Anterior cingulate cortex (tissue), 58 donors: ENCODE data around the gene GALNT7.
A peak's percentile ranks its signal among the peaks of the same experiment; 100 is the strongest.
"Not testable (repeated sequence)": the region's sequence is repeated elsewhere in the genome, so short reads cannot be mapped to it uniquely, and the experiment has no call there.

Experiments
- DNase-seq, 58 donors: peaks; one replicate each; lab custom pipeline; 2025; lab: John Stamatoyannopoulos, UW

Gene GALNT7

GRCh38 chr4:173168396-173169177 lies at the start of gene GALNT7:
TSS of gene GALNT7 (plus strand) at chr4:173168811. CDS start at chr4:173168836, 25 bp downstream.
- DNase-seq, result peak in 56 of 58 donors; percentile 15 to 75 (median 50)

DNA sequence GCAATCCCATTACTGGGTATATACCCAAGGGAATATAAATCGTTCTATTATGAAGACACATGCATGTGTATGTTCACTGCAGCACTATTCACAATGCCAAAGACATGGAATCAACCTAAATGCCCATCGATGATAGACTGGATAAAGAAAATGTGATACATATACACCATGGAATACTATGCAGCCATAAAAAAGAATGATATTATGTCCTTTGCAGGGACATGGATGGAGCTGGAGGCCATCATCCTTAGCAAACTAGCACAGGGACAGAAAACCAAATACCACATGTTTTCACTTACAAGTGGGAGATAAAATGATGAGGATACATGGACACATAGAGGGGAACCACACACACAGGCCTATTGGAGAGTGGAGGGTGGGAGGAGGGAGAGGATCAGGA lies 49.8 kb upstream of the GALNT7 start:
- DNase-seq, result not testable (repeated sequence)

DNA sequence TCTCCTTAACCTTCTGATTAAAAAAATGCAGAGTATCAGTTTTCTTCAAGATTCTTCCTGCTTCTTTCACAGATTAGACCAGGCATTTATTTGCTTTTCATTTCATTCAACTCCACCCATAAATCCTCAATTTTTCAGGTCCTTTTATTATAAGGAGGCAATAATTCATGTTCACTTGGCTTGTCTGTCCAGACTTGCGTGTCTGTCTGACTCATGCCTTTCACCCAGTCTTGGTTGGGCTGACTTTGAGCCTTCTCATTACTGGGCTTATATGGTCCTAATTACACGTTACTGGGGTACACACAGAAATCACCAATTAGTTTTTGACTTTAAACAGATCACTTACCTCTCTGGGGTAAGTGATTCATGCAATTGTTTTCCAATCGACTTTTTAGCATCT lies 48.8 kb upstream of the GALNT7 start:
- no peak for DNase-seq

DNA sequence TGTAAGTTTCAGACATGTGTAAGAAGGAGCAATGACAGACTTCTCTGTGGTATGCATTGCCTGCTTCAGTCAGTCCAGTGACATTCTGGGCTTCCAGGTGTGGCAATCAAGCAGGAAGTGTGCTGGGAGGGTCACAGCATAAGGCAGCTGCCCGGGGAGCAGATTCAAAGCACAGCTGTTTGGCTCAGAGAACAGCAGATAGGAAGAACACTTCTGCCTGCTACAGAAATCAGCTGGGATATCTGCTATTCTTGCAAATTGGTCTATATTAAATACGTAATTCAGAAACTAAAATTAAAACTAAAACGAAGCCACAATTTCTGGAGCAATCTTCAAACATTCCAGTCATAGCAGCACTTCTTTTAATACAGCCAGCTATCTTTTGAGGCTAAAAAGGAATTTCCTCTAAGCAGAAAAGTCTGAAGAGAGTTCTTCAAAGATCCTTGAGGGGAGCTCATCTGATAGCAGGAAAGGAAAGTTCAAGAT lies 47.5 kb upstream of the GALNT7 start:
- DNase-seq, result peak in 11 of 58 donors; percentile 1 to 26 (median 9)

- no peak for DNase-seq
These were observed 44.3 kb upstream of the GALNT7 start for GRCh38 chr4:173124209-173124865.

DNA sequence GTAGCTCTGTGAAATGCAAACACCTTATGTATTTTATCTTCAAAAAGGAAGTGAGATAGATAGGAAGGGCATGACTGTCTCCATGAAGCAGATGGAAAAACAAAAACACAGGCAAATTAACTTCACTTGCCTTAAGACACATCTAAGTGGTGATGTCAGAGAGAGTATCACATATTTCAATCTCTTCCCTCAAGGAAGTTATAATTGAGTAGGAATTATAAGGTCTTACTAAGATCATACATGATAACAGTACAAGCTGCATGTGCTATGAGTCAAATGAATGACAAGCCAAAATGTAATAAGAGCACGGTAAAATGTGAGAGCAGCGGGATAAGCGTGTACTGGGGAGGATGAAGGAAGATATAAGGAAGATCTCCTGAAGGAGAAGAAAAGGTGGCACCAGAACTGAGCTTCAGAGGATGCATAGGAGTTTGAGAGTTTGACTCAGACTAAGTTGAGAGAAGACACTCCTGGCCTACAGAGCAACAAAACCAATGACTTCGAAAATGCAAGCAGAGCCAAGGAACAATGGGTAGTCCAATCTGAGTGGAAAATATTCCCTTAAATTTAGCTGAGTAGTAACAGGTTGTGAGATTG lies 43.3 kb upstream of the GALNT7 start:
- DNase-seq, result no peak

GRCh38 chr4:173128199-173128890 lies 40.3 kb upstream of the GALNT7 start:
- no peak for DNase-seq

- no peak for DNase-seq
These were observed 37.9 kb upstream of the GALNT7 start for GRCh38 chr4:173130687-173131086.

DNA sequence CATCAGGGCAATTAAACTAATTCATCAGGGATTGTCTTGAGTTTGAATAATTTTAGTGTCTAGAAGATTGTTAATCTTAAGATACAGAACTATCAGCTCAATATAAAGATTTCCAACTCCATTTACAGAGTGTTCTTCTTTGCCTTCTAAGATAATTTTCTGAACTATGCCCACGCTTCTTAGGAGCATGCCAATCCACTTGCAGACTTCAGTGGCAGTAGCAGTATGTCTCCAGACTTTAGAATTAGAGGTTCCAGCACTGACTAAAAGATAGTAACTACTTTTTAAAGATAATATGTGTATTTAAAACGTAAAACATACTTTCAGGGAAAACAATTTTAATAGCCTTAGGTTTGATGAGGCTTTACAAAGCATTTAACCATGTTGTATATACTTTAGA lies 34.2 kb upstream of the GALNT7 start:
- DNase-seq, result no peak

- no peak for DNase-seq
These were observed 33.3 kb upstream of the GALNT7 start for GRCh38 chr4:173135241-173135847.

DNA sequence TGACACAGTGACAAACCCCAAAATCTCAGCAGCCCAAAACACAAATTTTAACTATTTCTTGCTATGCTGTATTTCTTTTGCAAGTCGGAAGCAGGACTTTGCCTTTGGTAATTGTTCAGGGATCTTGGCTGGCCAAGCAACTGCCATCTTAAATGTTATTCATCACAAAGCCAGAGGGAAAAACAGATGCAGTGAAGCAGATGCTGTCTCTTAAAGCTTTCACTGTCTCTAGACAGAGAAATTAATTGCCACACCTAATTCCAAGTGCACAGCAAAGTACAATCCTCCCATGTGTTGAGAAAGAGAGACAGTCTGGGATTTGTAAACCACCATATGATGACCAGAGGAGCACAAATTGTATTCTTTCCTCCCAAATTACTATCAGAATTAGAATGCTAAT lies 30.0 kb upstream of the GALNT7 start:
- no peak for DNase-seq

DNA sequence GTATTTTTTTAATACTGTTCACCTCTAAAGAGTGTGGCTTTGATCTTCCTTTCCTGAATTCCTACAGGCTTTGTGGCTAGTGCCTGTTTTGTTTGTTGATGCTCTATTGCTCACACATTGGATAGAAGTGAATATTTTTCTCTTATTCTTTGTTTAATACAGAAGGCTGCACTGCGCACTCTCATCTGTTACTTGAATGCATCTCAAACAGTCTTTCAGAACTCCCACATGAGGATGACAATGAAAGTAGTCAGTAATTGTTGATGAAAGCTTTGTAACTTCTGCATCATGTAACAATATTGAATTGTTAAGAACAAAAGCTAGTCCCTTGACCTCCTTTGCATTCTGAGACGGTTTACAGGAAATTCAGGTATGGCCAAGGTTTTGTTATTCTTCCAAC lies 29.1 kb upstream of the GALNT7 start:
- DNase-seq, result peak in 1 of 58 donors; percentile 44

- DNase-seq, result no peak
These were observed 23.5 kb upstream of the GALNT7 start for GRCh38 chr4:173145131-173145530.

GRCh38 chr4:173146456-173146855 lies 22.2 kb upstream of the GALNT7 start:
- DNase-seq, result no peak

- no peak for DNase-seq
These were observed 17.1 kb upstream of the GALNT7 start for GRCh38 chr4:173151496-173151895.

GRCh38 chr4:173152104-173152503 lies 16.5 kb upstream of the GALNT7 start:
- DNase-seq, result no peak

DNA sequence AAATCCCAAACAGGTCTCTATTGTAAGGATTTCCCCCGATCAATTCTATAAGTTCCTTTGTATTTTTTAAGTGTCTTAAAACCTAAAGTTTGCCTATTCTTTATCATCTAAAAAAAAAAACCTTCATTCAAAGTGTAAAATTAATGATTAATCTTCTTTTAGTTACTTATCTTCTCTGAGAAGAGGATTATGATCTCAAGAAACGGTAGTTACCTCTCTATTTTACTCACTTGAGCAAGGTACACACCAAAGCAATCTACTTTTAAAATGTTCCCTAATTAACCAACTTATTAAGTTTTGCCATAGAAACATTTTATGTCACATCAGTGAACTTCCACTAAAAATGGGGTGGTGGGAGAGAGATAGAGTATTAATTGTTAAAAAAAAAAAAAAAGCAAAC lies 15.2 kb upstream of the GALNT7 start:
- no peak for DNase-seq

- no peak for DNase-seq
These were observed 8.8 kb upstream of the GALNT7 start for GRCh38 chr4:173159791-173160190.

GRCh38 chr4:173160871-173161270 lies 7.7 kb upstream of the GALNT7 start:
- DNase-seq, result no peak

- no peak for DNase-seq
These were observed 7.3 kb upstream of the GALNT7 start for GRCh38 chr4:173161311-173161710.
